ENCODE data around the gene HOXB5.

HOXB5 gene

GRCh38 chr17:48606892-48607614 lies 13.5 kb upstream of the HOXB5 start:
- H3K36me3 ChIP-seq (ENCODE audit: control insufficient read depth, insufficient read depth, low read length) = no peaks in the 10 kb centered on the region
- H3K27ac ChIP-seq (ENCODE audit: low read depth, low read length) = no peak overlapping the region
- peak overlapping the region; percentile 87 for H3K9ac ChIP-seq (ENCODE audit: low read length)
- peak overlapping the region; percentile 15; the same call in 1 of the 2 replicates for H3K4me3 ChIP-seq (ENCODE audit: low read depth, low read length)
- peaks cover 100% of the 10 kb centered on the region for H3K27me3 ChIP-seq (ENCODE audit: control insufficient read depth, insufficient read depth, low read length)
- H3K4me1 ChIP-seq (ENCODE audit: control insufficient read depth, insufficient read depth, low read length) = peaks cover 10% of the 10 kb centered on the region
- no peaks in the 10 kb centered on the region for H3K9me3 ChIP-seq (ENCODE audit: control insufficient read depth, insufficient read depth, low read depth, low read length)

GRCh38 chr17:48605991-48606891 lies 12.7 kb upstream of the HOXB5 start:
- peak overlapping the region; percentile 87 for H3K9ac ChIP-seq (ENCODE audit: low read length)
- no peaks in the 10 kb centered on the region for H3K9me3 ChIP-seq (ENCODE audit: control insufficient read depth, insufficient read depth, low read depth, low read length)
- H3K4me3 ChIP-seq (ENCODE audit: low read depth, low read length) = no peak overlapping the region; the same call in 1 of the 2 replicates
- no peak overlapping the region for H3K27ac ChIP-seq (ENCODE audit: low read depth, low read length)
- H3K36me3 ChIP-seq (ENCODE audit: control insufficient read depth, insufficient read depth, low read length) = no peaks in the 10 kb centered on the region
- peaks cover 13% of the 10 kb centered on the region for H3K4me1 ChIP-seq (ENCODE audit: control insufficient read depth, insufficient read depth, low read length)
- peaks cover 100% of the 10 kb centered on the region for H3K27me3 ChIP-seq (ENCODE audit: control insufficient read depth, insufficient read depth, low read length)

GRCh38 chr17:48605409-48605919 lies 11.9 kb upstream of the HOXB5 start:
- Histone ChIP-seq H3K9me3 (ENCODE audit: control insufficient read depth, insufficient read depth, low read depth, low read length) (no peaks in the 10 kb centered on the region), H3K9ac (ENCODE audit: low read length) (peak overlapping the region; percentile 87), H3K4me3 (ENCODE audit: low read depth, low read length) (peak overlapping the region; percentile 48; the same call in 1 of the 2 replicates), H3K36me3 (ENCODE audit: control insufficient read depth, insufficient read depth, low read length) (no peaks in the 10 kb centered on the region), H3K27me3 (ENCODE audit: control insufficient read depth, insufficient read depth, low read length) (peaks cover 100% of the 10 kb centered on the region), H3K4me1 (ENCODE audit: control insufficient read depth, insufficient read depth, low read length) (peaks cover 16% of the 10 kb centered on the region), H3K27ac (ENCODE audit: low read depth, low read length) (no peak overlapping the region)

GRCh38 chr17:48604770-48605329 lies 11.3 kb upstream of the HOXB5 start, which contains the start of gene HOXB6:
Gene HOXB6 (minus strand): TSS chr17:48604986. CDS start chr17:48598150, 6,836 bp downstream.
- Histone ChIP-seq H3K27me3 (ENCODE audit: control insufficient read depth, insufficient read depth, low read length) (peaks cover 100% of the 10 kb centered on the region), H3K27ac (ENCODE audit: low read depth, low read length) (no peak within 1 kb of the TSS; the same call in 1 of the 2 replicates), H3K9ac (ENCODE audit: low read length) (peak within 1 kb of the TSS; percentile 87), H3K4me3 (ENCODE audit: low read depth, low read length) (peak within 1 kb of the TSS; percentile 48; the same call in 1 of the 2 replicates), H3K9me3 (ENCODE audit: control insufficient read depth, insufficient read depth, low read depth, low read length) (no peaks in the 10 kb centered on the region), H3K36me3 (ENCODE audit: control insufficient read depth, insufficient read depth, low read length) (no peaks in the 10 kb centered on the region), H3K4me1 (ENCODE audit: control insufficient read depth, insufficient read depth, low read length) (peaks cover 16% of the 10 kb centered on the region)

DNA sequence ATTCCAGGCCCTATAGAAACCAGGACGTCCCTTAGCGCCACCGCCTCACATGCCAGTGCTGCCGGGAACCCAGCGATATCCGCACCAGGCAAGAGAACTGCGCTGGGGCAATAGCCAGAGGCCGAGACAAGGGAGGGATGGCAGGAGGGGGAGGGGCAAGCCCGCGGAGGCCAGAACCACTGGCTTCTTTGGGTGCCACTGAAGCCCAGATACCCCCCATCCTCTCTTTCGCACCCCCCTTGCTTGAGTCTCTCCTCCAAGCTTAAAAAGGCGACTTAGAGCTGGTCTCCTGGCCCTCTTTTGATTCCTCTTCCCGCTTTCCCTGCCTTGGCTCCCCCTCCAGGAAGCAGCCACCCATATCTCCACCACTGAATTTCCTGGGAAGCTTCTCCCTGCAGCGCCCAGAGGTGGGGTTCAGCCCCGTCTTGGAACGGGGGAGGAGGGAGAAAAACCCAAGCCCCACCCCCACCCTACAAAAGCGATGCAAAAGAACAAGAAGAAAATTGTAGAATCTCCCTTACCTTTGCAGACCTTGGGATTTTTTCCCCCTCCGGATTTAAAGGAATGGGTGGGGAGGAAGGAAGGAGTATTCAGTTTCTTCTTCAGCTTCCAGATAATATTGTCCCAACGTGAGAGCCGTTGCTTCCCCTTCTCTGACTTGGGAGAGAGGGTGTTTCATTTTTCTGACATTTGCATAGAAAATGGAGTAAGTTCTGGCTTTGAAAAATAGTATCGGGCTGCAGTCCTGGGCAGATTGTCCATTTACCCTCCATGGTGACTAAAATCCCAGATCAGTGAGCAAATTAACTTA lies 10.6 kb upstream of the HOXB5 start:
- H3K27me3 ChIP-seq (ENCODE audit: control insufficient read depth, insufficient read depth, low read length) = peaks cover 100% of the 10 kb centered on the region
- H3K9ac ChIP-seq (ENCODE audit: low read length) = peak overlapping the region; percentile 87
- H3K4me3 ChIP-seq (ENCODE audit: low read depth, low read length) = peak overlapping the region; percentile 48; the same call in 1 of the 2 replicates

DNA sequence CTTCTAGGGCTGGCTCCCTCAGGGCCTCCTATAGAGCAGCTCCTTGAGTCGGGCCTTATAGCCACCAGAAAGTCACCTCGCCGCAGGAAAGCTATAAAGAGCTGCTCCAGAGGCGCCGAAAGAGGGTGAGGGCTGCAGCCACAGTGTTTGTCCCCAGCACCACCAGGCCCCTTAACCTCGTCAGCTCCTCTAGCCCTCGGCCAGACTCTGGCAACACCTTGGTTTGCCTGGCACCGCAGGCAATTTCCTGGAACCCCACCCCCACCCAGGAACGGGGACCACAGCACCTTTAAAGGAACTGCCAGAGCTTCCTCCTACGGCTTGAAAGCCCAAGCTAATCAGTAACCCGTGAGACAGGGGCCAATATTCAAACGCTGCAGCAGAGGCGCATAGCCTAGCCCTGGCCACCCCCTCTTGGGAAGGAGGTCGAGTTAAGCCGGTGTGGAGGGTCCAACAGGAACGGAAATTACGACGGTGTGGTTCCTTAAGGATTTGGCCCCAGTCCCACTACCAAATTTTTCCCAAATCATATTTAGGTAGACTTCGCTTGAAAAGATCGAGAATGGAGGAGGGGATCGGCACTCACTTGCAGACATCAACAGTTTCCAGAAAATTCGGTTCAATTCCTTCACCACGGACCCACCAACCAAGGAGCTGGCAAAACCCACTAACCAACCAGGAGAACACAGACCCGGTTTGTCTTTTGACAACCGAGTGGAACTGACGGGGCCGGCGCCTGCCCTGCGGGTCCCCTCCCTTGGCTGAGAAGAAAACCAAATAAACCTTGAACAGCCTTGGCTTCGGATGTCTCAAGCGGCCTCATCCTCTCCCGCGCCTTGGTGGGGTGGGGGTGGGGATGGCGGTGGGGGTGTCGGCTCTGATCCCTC lies 8.2 kb upstream of the HOXB5 start:
- Histone ChIP-seq H3K9me3 (ENCODE audit: control insufficient read depth, insufficient read depth, low read depth, low read length) (no peaks in the 10 kb centered on the region), H3K27ac (ENCODE audit: low read depth, low read length) (peak overlapping the region; percentile 13; the same call in 1 of the 2 replicates), H3K27me3 (ENCODE audit: control insufficient read depth, insufficient read depth, low read length) (peaks cover 100% of the 10 kb centered on the region), H3K4me1 (ENCODE audit: control insufficient read depth, insufficient read depth, low read length) (peaks cover 27% of the 10 kb centered on the region), H3K9ac (ENCODE audit: low read length) (peak overlapping the region; percentile 87), H3K36me3 (ENCODE audit: control insufficient read depth, insufficient read depth, low read length) (no peaks in the 10 kb centered on the region), H3K4me3 (ENCODE audit: low read depth, low read length) (peak overlapping the region; percentile 48; the same call in 1 of the 2 replicates)

More for the DNA sequence above, 10.6 kb upstream of the HOXB5 start:
- Histone ChIP-seq H3K4me1 (ENCODE audit: control insufficient read depth, insufficient read depth, low read length) (peaks cover 12% of the 10 kb centered on the region; the same call in 1 of the 2 replicates), H3K27ac (ENCODE audit: low read depth, low read length) (no peak overlapping the region; the same call in 1 of the 2 replicates), H3K36me3 (ENCODE audit: control insufficient read depth, insufficient read depth, low read length) (no peaks in the 10 kb centered on the region), H3K9me3 (ENCODE audit: control insufficient read depth, insufficient read depth, low read depth, low read length) (no peaks in the 10 kb centered on the region)

- Histone ChIP-seq H3K27ac (ENCODE audit: low read depth, low read length) (no peak overlapping the region; the same call in 1 of the 2 replicates), H3K4me1 (ENCODE audit: control insufficient read depth, insufficient read depth, low read length) (peaks cover 34% of the 10 kb centered on the region), H3K27me3 (ENCODE audit: control insufficient read depth, insufficient read depth, low read length) (peaks cover 100% of the 10 kb centered on the region), H3K4me3 (ENCODE audit: low read depth, low read length) (peak overlapping the region; percentile 40; the same call in 1 of the 2 replicates), H3K36me3 (ENCODE audit: control insufficient read depth, insufficient read depth, low read length) (no peaks in the 10 kb centered on the region), H3K9ac (ENCODE audit: low read length) (peak overlapping the region; percentile 87), H3K9me3 (ENCODE audit: control insufficient read depth, insufficient read depth, low read depth, low read length) (no peaks in the 10 kb centered on the region)
Measured at GRCh38 chr17:48601207-48601538, 7.6 kb upstream of the HOXB5 start.

DNA sequence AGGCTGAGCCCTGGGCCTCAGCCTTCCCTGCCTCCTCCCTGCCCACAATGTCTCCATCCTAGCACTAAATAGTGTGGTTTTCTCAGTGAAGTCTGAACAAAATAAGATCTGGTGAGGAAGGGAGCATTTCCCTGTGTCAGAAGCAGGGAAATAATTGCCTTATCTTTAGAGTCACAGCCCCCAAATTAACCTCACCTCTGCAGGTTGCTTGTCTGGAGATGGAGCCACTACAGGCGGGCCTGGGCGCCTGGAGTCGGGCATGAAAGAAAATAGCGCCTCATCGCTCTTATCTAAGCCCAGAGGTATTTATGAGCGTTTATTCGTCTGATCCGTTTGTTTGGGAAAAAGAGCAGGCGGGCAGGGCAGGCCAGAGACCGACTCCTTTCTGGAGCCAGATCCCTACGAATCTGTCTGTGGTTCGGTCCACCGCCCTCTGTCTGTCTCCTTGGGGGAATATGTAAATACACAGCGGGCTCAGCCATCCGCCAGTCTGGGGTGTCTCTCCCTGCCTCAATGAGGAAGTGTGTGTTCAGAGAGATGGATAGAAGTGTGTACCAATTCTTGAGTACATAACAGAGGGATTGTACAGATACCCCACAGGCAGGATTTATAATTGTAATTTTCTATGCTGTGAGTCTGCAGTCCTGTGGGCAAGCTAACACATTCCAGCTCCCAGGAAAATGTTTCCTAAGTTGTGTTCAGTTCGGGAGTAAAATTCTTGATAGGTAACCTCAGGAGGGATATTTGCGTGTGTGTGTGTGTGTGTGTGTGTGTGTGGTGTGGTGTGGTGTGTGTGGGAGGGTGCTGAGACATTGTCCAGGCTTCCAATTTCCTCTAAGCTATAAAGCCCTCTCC lies 6.9 kb upstream of the HOXB5 start:
- Histone ChIP-seq H3K36me3 (ENCODE audit: control insufficient read depth, insufficient read depth, low read length) (no peaks in the 10 kb centered on the region; the same call in 1 of the 2 replicates), H3K27ac (ENCODE audit: low read depth, low read length) (no peak overlapping the region; the same call in 1 of the 2 replicates), H3K9ac (ENCODE audit: low read length) (peak overlapping the region; percentile 87), H3K9me3 (ENCODE audit: control insufficient read depth, insufficient read depth, low read depth, low read length) (no peaks in the 10 kb centered on the region), H3K27me3 (ENCODE audit: control insufficient read depth, insufficient read depth, low read length) (peaks cover 100% of the 10 kb centered on the region), H3K4me1 (ENCODE audit: control insufficient read depth, insufficient read depth, low read length) (peaks cover 38% of the 10 kb centered on the region), H3K4me3 (ENCODE audit: low read depth, low read length) (peak overlapping the region; percentile 57; the same call in 1 of the 2 replicates)

GRCh38 chr17:48599354-48599753 lies 5.8 kb upstream of the HOXB5 start:
- H3K9ac ChIP-seq (ENCODE audit: low read length) = peak overlapping the region; percentile 87
- H3K27me3 ChIP-seq (ENCODE audit: control insufficient read depth, insufficient read depth, low read length) = peaks cover 100% of the 10 kb centered on the region
- H3K4me1 ChIP-seq (ENCODE audit: control insufficient read depth, insufficient read depth, low read length) = peaks cover 46% of the 10 kb centered on the region
- no peaks in the 10 kb centered on the region; the same call in 1 of the 2 replicates for H3K36me3 ChIP-seq (ENCODE audit: control insufficient read depth, insufficient read depth, low read length)
- no peak overlapping the region; the same call in 1 of the 2 replicates for H3K27ac ChIP-seq (ENCODE audit: low read depth, low read length)
- peak overlapping the region; percentile 57; the same call in 1 of the 2 replicates for H3K4me3 ChIP-seq (ENCODE audit: low read depth, low read length)
- H3K9me3 ChIP-seq (ENCODE audit: control insufficient read depth, insufficient read depth, low read depth, low read length) = no peaks in the 10 kb centered on the region
